Neuronal stem cell (in vitro differentiated cells): Measurements from ENCODE around the gene MAPK8IP2.

Experiments
- DNase-seq: peaks from one replicate; pipeline ENCODE4 v3.0.0-alpha.2; 2013; ENCODE audit warnings: low spot score
- H2AFZ ChIP-seq: one replicate; pipeline ENCODE4 v1.6.1; 2013; ENCODE audit warnings: mild to moderate bottlenecking, low read length, inconsistent platforms
- H2AK5ac ChIP-seq: 2 replicates; pipeline ENCODE4 v1.6.1; 2013; ENCODE audit warnings: low read depth, mild to moderate bottlenecking, inconsistent platforms, low read length, moderate library complexity, mixed read lengths
- H2BK120ac ChIP-seq: 2 replicates; pipeline ENCODE4 v1.6.1; 2013; ENCODE audit warnings: low read depth, mild to moderate bottlenecking, inconsistent platforms, low read length, moderate library complexity, mixed read lengths
- H2BK12ac ChIP-seq: one replicate; pipeline ENCODE4 v1.6.1; 2013; ENCODE audit warnings: low read length, inconsistent platforms
- H2BK15ac ChIP-seq: 2 replicates; pipeline ENCODE4 v1.6.1; 2013; ENCODE audit warnings: mild to moderate bottlenecking, low read length, inconsistent platforms, mixed read lengths
- H2BK5ac ChIP-seq: one replicate; pipeline ENCODE4 v1.6.1; 2013; ENCODE audit warnings: inconsistent platforms, mild to moderate bottlenecking, low read length, moderate library complexity
- H3K14ac ChIP-seq: one replicate; pipeline ENCODE4 v1.6.1; 2013; ENCODE audit warnings: low read length, inconsistent platforms
- H3K18ac ChIP-seq: 2 replicates; pipeline ENCODE4 v1.6.1; 2013; ENCODE audit warnings: low read length, inconsistent platforms
- H3K23ac ChIP-seq: 2 replicates; pipeline ENCODE4 v1.6.1; 2013; ENCODE audit warnings: low read depth, mild to moderate bottlenecking, mixed read lengths, low read length, inconsistent platforms; ENCODE audit not compliant: poor library complexity
- H3K27ac ChIP-seq: replicated peaks from 3 replicates; pipeline ENCODE4 v1.5.1; 2013; ENCODE audit warnings: low read length, inconsistent platforms
- H3K27me3 ChIP-seq, 3 experiments: 2 replicates each; pipeline ENCODE4 v1.6.1; 2013; ENCODE audit warnings: low read length in 3 of 3, mild to moderate bottlenecking in 2 of 3, inconsistent platforms in 1 of 3, low read depth in 1 of 3, mixed read lengths in 1 of 3, moderate library complexity in 1 of 3; ENCODE audit not compliant: control insufficient read depth in 3 of 3, insufficient read depth in 3 of 3
- H3K36me3 ChIP-seq, 2 donors: replicated peaks in 1 of 2; 2 replicates each; pipeline ENCODE4 v1.6.1; 2013; ENCODE audit warnings: low read length in 2 of 2; ENCODE audit not compliant: control insufficient read depth in 2 of 2, insufficient read depth in 2 of 2
- H3K4ac ChIP-seq: 2 replicates; pipeline ENCODE4 v1.6.1; 2013; ENCODE audit warnings: inconsistent platforms, mild to moderate bottlenecking, low read length, moderate library complexity
- H3K4me1 ChIP-seq, 2 donors: 1 replicate in 1 of 2; 2 replicates in 1 of 2; pipeline ENCODE4 v1.6.1; 2013; ENCODE audit warnings: low read length in 2 of 2, low read depth in 1 of 2; ENCODE audit not compliant: control insufficient read depth in 2 of 2, insufficient read depth in 1 of 2
- H3K4me2 ChIP-seq: one replicate; pipeline ENCODE4 v1.6.1; 2013; ENCODE audit warnings: mild to moderate bottlenecking, low read length, inconsistent platforms; ENCODE audit not compliant: insufficient read depth, poor library complexity, severe bottlenecking
- H3K4me3 ChIP-seq, 2 donors: 2 replicates each; pipeline ENCODE4 v1.5.1; 2013; ENCODE audit warnings: low read length in 2 of 2, mild to moderate bottlenecking in 2 of 2, inconsistent platforms in 1 of 2, moderate library complexity in 1 of 2
- H3K79me1 ChIP-seq: one replicate; pipeline ENCODE4 v1.6.1; 2013; ENCODE audit warnings: low read depth, mild to moderate bottlenecking, inconsistent platforms, low read length, moderate library complexity
- H3K9ac ChIP-seq: one replicate; pipeline ENCODE4 v1.6.1; 2013; ENCODE audit warnings: mild to moderate bottlenecking, low read depth, low read length, inconsistent platforms; ENCODE audit not compliant: poor library complexity
- H3K9me3 ChIP-seq, 2 donors: replicated peaks in 1 of 2; 2 replicates each; pipeline versions ENCODE3 to v1.6.1; 2013; ENCODE audit warnings: low read length in 2 of 2, mild to moderate bottlenecking in 2 of 2, inconsistent platforms in 1 of 2, low read depth in 1 of 2, mixed read lengths in 1 of 2, moderate library complexity in 1 of 2; ENCODE audit not compliant: control insufficient read depth in 2 of 2, insufficient read depth in 1 of 2
- H4K8ac ChIP-seq: one replicate; pipeline ENCODE4 v1.6.1; 2013; ENCODE audit warnings: low read depth, mild to moderate bottlenecking, inconsistent platforms, low read length, moderate library complexity
- H4K91ac ChIP-seq: one replicate; pipeline ENCODE4 v1.6.1; 2013; ENCODE audit warnings: low read length, low read depth, mild to moderate bottlenecking, inconsistent platforms; ENCODE audit not compliant: poor library complexity
- WGBS, 2 donors: extraction: QIAGEN DNeasy Blood & Tissue Kit; methylation state at CpG; one replicate each; pipeline ENCODE4 v1.1.7; 2013; ENCODE audit warnings: missing lambda C conversion rate in 2 of 2, mixed read lengths in 1 of 2; ENCODE audit not compliant: insufficient read length in 2 of 2, insufficient replicate concordance in 1 of 2; ENCODE audit errors: extremely low coverage in 2 of 2; 5-methylcytosine and 5-hydroxymethylcytosine counted together

MAPK8IP2 gene

DNA sequence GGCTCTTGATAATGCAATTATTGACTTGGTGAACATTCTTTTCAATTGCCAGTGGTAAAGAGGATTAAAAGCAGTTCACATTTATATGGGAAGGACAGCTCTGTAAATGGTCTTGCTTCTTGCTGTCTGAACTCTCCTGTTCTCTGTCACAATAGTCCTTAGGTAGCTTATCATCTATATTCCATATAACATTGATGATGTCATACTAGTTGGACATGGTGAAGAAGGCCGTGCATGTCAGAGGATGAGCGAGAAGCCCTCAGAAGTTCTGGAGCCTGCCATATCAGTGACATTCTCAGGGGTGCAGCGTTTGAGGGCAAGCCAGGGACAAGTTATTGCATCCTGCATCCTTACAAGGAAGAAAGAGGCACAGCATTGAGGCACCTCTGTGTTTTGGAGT lies 15.4 kb upstream of the MAPK8IP2 start:
- H3K4ac ChIP-seq: no peak overlapping the region
- peaks cover 4 to 10% of the 10 kb centered on the region in 2 donors for H3K36me3 ChIP-seq
- DNase-seq: no peak
- H2BK120ac ChIP-seq: no peak overlapping the region
- H2BK12ac ChIP-seq: no peak overlapping the region
- no peak overlapping the region for H3K27ac ChIP-seq
- no peak overlapping the region for H3K18ac ChIP-seq
- no peak overlapping the region for H2BK5ac ChIP-seq
- no peak overlapping the region for H4K8ac ChIP-seq
- H3K4me1 ChIP-seq: peaks cover 5% of the 10 kb centered on the region in 2 donors
- H3K9me3 ChIP-seq: no peaks in the 10 kb centered on the region
- no peaks in the 10 kb centered on the region for H3K27me3 ChIP-seq
- peaks cover 4% of the 10 kb centered on the region for H3K79me1 ChIP-seq
- no CpG with 5 or more reads among the region's 3 CpGs for WGBS, 2 donors
- H3K14ac ChIP-seq: no peak overlapping the region
- no peak overlapping the region for H3K4me2 ChIP-seq
- H2BK15ac ChIP-seq: no peak overlapping the region
- no peak overlapping the region for H2AK5ac ChIP-seq
- no peak overlapping the region for H3K4me3 ChIP-seq
- H3K23ac ChIP-seq: no peak overlapping the region
- no peak overlapping the region for H2AFZ ChIP-seq
- no peak overlapping the region for H4K91ac ChIP-seq
- H3K9ac ChIP-seq: no peak overlapping the region

- H3K18ac ChIP-seq: no peak overlapping the region
- WGBS, 2 donors: no CpG with 5 or more reads among the region's 8 CpGs
- H3K9ac ChIP-seq: no peak overlapping the region
- H3K14ac ChIP-seq: no peak overlapping the region
- no peaks in the 10 kb centered on the region for H3K9me3 ChIP-seq
- no peak overlapping the region for H3K23ac ChIP-seq
- H3K36me3 ChIP-seq: peaks cover 2 to 6% of the 10 kb centered on the region in 2 donors
- peaks cover 5% of the 10 kb centered on the region in 2 donors for H3K4me1 ChIP-seq
- H2BK15ac ChIP-seq: no peak overlapping the region
- H2AK5ac ChIP-seq: no peak overlapping the region
- H3K27me3 ChIP-seq: no peaks in the 10 kb centered on the region
- H2BK12ac ChIP-seq: no peak overlapping the region
- no peak overlapping the region for H2BK120ac ChIP-seq
- H3K4me3 ChIP-seq: no peak overlapping the region
- DNase-seq: no peak
- H2BK5ac ChIP-seq: no peak overlapping the region
- no peak overlapping the region for H3K4me2 ChIP-seq
- no peak overlapping the region for H2AFZ ChIP-seq
- H3K79me1 ChIP-seq: peaks cover 4% of the 10 kb centered on the region
- no peak overlapping the region for H3K4ac ChIP-seq
- H4K91ac ChIP-seq: no peak overlapping the region
- no peak overlapping the region for H3K27ac ChIP-seq
- H4K8ac ChIP-seq: no peak overlapping the region
Measured at GRCh38 chr22:50585781-50586180, 14.8 kb upstream of the MAPK8IP2 start.

DNA sequence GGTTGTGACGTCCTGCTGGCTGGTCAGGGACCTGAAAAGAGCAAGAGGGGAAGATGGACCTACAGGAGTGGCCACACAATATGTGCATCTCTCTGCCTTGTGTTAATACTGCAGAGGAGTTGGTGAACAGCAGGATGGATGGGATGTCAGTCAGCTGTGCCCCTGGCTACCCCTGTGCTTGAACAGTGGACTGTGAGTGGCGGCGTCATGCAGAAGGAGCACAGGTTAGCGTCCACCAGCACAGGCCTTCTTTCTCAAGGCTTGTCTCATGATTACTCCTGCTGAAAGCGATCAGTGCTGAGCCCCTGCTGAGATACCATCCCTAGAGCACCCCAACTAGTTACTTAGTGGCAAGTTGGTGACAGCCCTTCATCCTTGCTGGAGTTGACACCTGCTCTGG lies 14.2 kb upstream of the MAPK8IP2 start:
- H3K4me3 ChIP-seq: no peak overlapping the region
- no peak overlapping the region for H3K4ac ChIP-seq
- H3K4me2 ChIP-seq: no peak overlapping the region
- no peak overlapping the region for H3K18ac ChIP-seq
- H2BK12ac ChIP-seq: no peak overlapping the region
- no peak overlapping the region for H3K14ac ChIP-seq
- no peak overlapping the region for H4K8ac ChIP-seq
- H3K4me1 ChIP-seq: peaks cover 5% of the 10 kb centered on the region in 2 donors
- H2AFZ ChIP-seq: no peak overlapping the region
- no peak overlapping the region for H2AK5ac ChIP-seq
- H3K27me3 ChIP-seq: no peaks in the 10 kb centered on the region
- no peaks in the 10 kb centered on the region for H3K36me3 ChIP-seq
- DNase-seq: no peak
- WGBS, 2 donors: no CpG with 5 or more reads among the region's 5 CpGs
- H3K79me1 ChIP-seq: peaks cover 4% of the 10 kb centered on the region
- H3K9me3 ChIP-seq: no peaks in the 10 kb centered on the region
- no peak overlapping the region for H2BK15ac ChIP-seq
- H3K27ac ChIP-seq: no peak overlapping the region
- no peak overlapping the region for H3K23ac ChIP-seq
- H4K91ac ChIP-seq: no peak overlapping the region
- no peak overlapping the region for H2BK120ac ChIP-seq
- H3K9ac ChIP-seq: no peak overlapping the region
- no peak overlapping the region for H2BK5ac ChIP-seq

DNA sequence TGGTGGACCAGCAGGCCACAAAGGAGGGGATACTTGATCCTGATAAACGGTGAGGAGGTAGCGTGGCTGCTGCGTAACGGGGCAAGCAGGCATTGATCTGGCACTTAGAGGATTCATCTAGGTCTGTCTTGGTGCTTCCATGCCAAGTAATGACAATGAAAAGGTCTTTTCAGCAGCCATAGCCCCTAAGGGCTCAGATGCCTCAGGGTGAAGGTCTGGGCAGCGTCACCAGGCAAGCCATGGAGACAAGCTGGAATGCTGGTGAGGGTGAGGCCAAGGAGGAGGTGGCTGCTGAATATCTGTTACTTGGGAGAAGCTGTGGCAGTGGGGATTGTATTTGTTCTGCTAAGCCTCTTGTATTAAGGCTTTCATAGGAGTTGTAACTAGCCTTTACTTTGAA lies 13.2 kb upstream of the MAPK8IP2 start:
- DNase-seq: no peak
- no peak overlapping the region for H3K9ac ChIP-seq
- H2AFZ ChIP-seq: no peak overlapping the region
- H2BK12ac ChIP-seq: no peak overlapping the region
- no peaks in the 10 kb centered on the region for H3K79me1 ChIP-seq
- H3K18ac ChIP-seq: no peak overlapping the region
- no peak overlapping the region for H3K27ac ChIP-seq
- no peak overlapping the region for H4K8ac ChIP-seq
- no peak overlapping the region for H2AK5ac ChIP-seq
- H2BK5ac ChIP-seq: no peak overlapping the region
- H3K4me1 ChIP-seq: peaks cover 2 to 5% of the 10 kb centered on the region in 2 donors
- H3K9me3 ChIP-seq: no peaks in the 10 kb centered on the region
- H3K4me3 ChIP-seq: no peak overlapping the region
- no peak overlapping the region for H4K91ac ChIP-seq
- H3K23ac ChIP-seq: no peak overlapping the region
- H3K14ac ChIP-seq: no peak overlapping the region
- no peak overlapping the region for H2BK15ac ChIP-seq
- H3K4ac ChIP-seq: no peak overlapping the region
- H3K36me3 ChIP-seq: no peaks in the 10 kb centered on the region
- H3K27me3 ChIP-seq: no peaks in the 10 kb centered on the region
- no CpG with 5 or more reads among the region's 5 CpGs for WGBS, 2 donors
- H2BK120ac ChIP-seq: no peak overlapping the region
- H3K4me2 ChIP-seq: no peak overlapping the region
